GM11168 (cell line): ENCODE results near the gene ILF3.
"Not testable (repeated sequence)": the region's sequence is repeated elsewhere in the genome, so short reads cannot be mapped to it uniquely, and the experiment has no call there.

ENCODE experiments used
- in situ Hi-C: fragments of 300-500 bp; cut with MboI; formaldehyde crosslinking; loops from one replicate; pipeline ENCODE4 v1.12.0; 2022; ENCODE audit warnings: low sequenced_read_pairs; ENCODE audit not compliant: unreplicated experiment

Gene ILF3

GRCh38 chr19:10641248-10641647 is 12.9 kb upstream of the ILF3 start:
- in situ Hi-C loops, result loop anchor here (5.0 kb wide), 1 partner anchor 59 kb away; no protein-coding TSS in a partner anchor

- in situ Hi-C loops, result loop anchor here (5.0 kb wide), 1 partner anchor 60 kb away; no protein-coding TSS in a partner anchor
Measured at GRCh38 chr19:10642473-10643171, 11.5 kb upstream of the ILF3 start.

GRCh38 chr19:10643172-10643967 is 10.8 kb upstream of the ILF3 start:
- in situ Hi-C loops, result loop anchor here (5.0 kb wide), 1 partner anchor 61 kb away; no protein-coding TSS in a partner anchor

- in situ Hi-C loops, result loop anchor here (5.0 kb wide), 1 partner anchor 62 kb away; no protein-coding TSS in a partner anchor
Measured at GRCh38 chr19:10643968-10644259, 10.2 kb upstream of the ILF3 start.

- in situ Hi-C loops, result loop anchor here (5.0 kb wide), 1 partner anchor 62 kb away; no protein-coding TSS in a partner anchor
Measured at GRCh38 chr19:10644260-10645007, 9.7 kb upstream of the ILF3 start.

- in situ Hi-C loops, result no loop called here
Measured at GRCh38 chr19:10646456-10647159, 7.5 kb upstream of the ILF3 start.

- in situ Hi-C loops, result no loop called here
Measured at GRCh38 chr19:10648360-10648759, 5.8 kb upstream of the ILF3 start.

GRCh38 chr19:10651851-10652250 is 2.3 kb upstream of the ILF3 start:
- in situ Hi-C loops, result no loop called here

GRCh38 chr19:10653482-10653731 is 739 bp upstream of the ILF3 start:
- in situ Hi-C loops, result no loop called here

GRCh38 chr19:10654610-10655456 is 687 bp downstream of the ILF3 start:
- in situ Hi-C loops, result no loop called here

GRCh38 chr19:10655457-10656312 is 1.5 kb downstream of the ILF3 start:
- in situ Hi-C loops, result no loop called here

GRCh38 chr19:10660346-10660745 is 6.2 kb downstream of the ILF3 start:
- in situ Hi-C loops, result no loop called here

- in situ Hi-C loops, result no loop called here
Measured at GRCh38 chr19:10661946-10662345, 7.8 kb downstream of the ILF3 start.

GRCh38 chr19:10662384-10663251 is 8.5 kb downstream of the ILF3 start:
- in situ Hi-C loops, result no loop called here

- in situ Hi-C loops, result not testable (repeated sequence)
Measured at GRCh38 chr19:10663252-10663563, 9.1 kb downstream of the ILF3 start.

GRCh38 chr19:10667867-10668266 is 13.7 kb downstream of the ILF3 start:
- in situ Hi-C loops, result no loop called here

- in situ Hi-C loops, result no loop called here
Measured at GRCh38 chr19:10669246-10669645, 15.1 kb downstream of the ILF3 start.

- in situ Hi-C loops, result no loop called here
Measured at GRCh38 chr19:10670182-10670581, 16.0 kb downstream of the ILF3 start.
